Esophagus muscularis mucosa (tissue), 4 donors: Measurements from ENCODE around the gene ELMO2. TPM values are rescaled to one million over a fixed set of nuclear protein-coding genes. Genes with fewer than 3 reads are reported as not detected.

ENCODE experiments used
- DNase-seq: peaks from one replicate; pipeline ENCODE4 v3.0.0-alpha.2; 2017; ENCODE audit errors: extremely low spot score
- H3K27ac ChIP-seq, 4 donors: fragments of 200-600 bp; sonication (generic); replicated peaks in 1 of 4; 1 replicate in 3 of 4; 2 replicates in 1 of 4; pipeline ENCODE4 v1.5.1; 2016 to 2019; ENCODE audit warnings: mild to moderate bottlenecking in 1 of 4
- H3K27me3 ChIP-seq, 4 donors: fragments of 200-600 bp; sonication (generic); one replicate each; pipeline versions ENCODE4 v1.5.1 to v1.6.0; 2016 to 2019
- H3K36me3 ChIP-seq, 4 donors: fragments of 200-600 bp; sonication (generic); one replicate each; pipeline ENCODE4 v1.5.1; 2016 to 2019
- H3K4me1 ChIP-seq, 4 donors: fragments of 200-600 bp; sonication (generic); one replicate each; pipeline ENCODE4 v1.5.1; 2016 to 2019
- H3K4me3 ChIP-seq, 4 donors: fragments of 200-600 bp; sonication (generic); 1 replicate in 2 of 4; 2 replicates in 2 of 4; pipeline ENCODE4 v1.5.1; 2016 to 2019; ENCODE audit warnings: mild to moderate bottlenecking in 4 of 4, moderate library complexity in 1 of 4
- H3K9me3 ChIP-seq, 4 donors: fragments of 200-600 bp; sonication (generic); 1 replicate in 3 of 4; 2 replicates in 1 of 4; pipeline ENCODE4 v1.5.1; 2016 to 2019
- CTCF ChIP-seq, 3 experiments: fragments of 200-600 bp in 2 of 3; fragments of 450-650 bp in 1 of 3; sonication (generic) in 2 of 3; IDR thresholded peaks; one replicate each; pipeline ENCODE4 v1.5.1; 2017 to 2019; ENCODE audit warnings: antibody characterized with exemption in 3 of 3, mild to moderate bottlenecking in 2 of 3, moderate library complexity in 1 of 3
- EP300 ChIP-seq: sonication (generic); formaldehyde crosslinking; IDR thresholded peaks from one replicate; pipeline ENCODE4 v1.6.1; 2017; ENCODE audit warnings: antibody characterized with exemption
- POLR2A ChIP-seq: fragments of 450-650 bp; IDR thresholded peaks from one replicate; pipeline ENCODE4 v1.6.1; 2017; ENCODE audit warnings: antibody characterized with exemption, moderate library complexity, mild to moderate bottlenecking, low read depth
- POLR2AphosphoS5 ChIP-seq, 2 donors: sonication (generic); formaldehyde crosslinking; IDR thresholded peaks; one replicate each; pipeline ENCODE4 v1.6.1; 2017; ENCODE audit warnings: antibody characterized with exemption in 2 of 2
- WGBS: methylation state at CpG from one replicate; pipeline ENCODE4 v1.1.5; 2018; 5-methylcytosine and 5-hydroxymethylcytosine counted together
- intact Hi-C: fragments of 100-400 bp; cut with DNase I; formaldehyde crosslinking; loops from one replicate; pipeline ENCODE4 v1.15.1; 2023
- total RNA-seq, 4 donors: library from RNA; depleted of rRNA; stranded (reverse); fragments of >200 nt; gene quantifications; one replicate each; pipeline versions ENCODE4 v1.1.0 to v1.2.1, GENCODE V29; 2016

ELMO2 gene
- total RNA-seq, 4 donors from 2014 or later, result 35.3 to 61.4 (median 51.8) TPM

- H3K4me3 ChIP-seq, result no peak overlapping the region
- peaks cover 0 to 5% (median 0%) of the 10 kb centered on the region in 4 donors for H3K9me3 ChIP-seq
- peaks cover 0 to 31% (median 2%) of the 10 kb centered on the region in 4 donors for H3K27me3 ChIP-seq
- no peaks in the 10 kb centered on the region for H3K36me3 ChIP-seq
- DNase-seq, result peak; percentile 21
- TF ChIP-seq POLR2AphosphoS5 (IDR thresholded peaks at IDR 0.05), result no peak
- TF ChIP-seq POLR2A, result no peak
- TF ChIP-seq EP300, result no peak
- no peak for TF ChIP-seq CTCF (IDR thresholded peaks at IDR 0.05)
- H3K27ac ChIP-seq, result no peak overlapping the region
- H3K4me1 ChIP-seq, result no peaks in the 10 kb centered on the region
- intact Hi-C loops, result no loop called here
- 83% methylated on average over 1 of the region's 1 CpG for WGBS
These were observed 13.5 kb upstream of the ELMO2 start for GRCh38 chr20:46419882-46420281.

GRCh38 chr20:46416839-46417238 is 10.4 kb upstream of the ELMO2 start:
- intact Hi-C loops, result no loop called here
- H3K4me3 ChIP-seq, result no peak overlapping the region
- peak; percentile 53 for DNase-seq
- no peak overlapping the region for H3K27ac ChIP-seq
- WGBS, result 91% methylated on average over 2 of the region's 2 CpGs
- TF ChIP-seq CTCF (IDR thresholded peaks at IDR 0.05) (no peak), EP300 (no peak), POLR2AphosphoS5 (IDR thresholded peaks at IDR 0.05) (no peak), POLR2A (no peak)
- H3K27me3 ChIP-seq, result peaks cover 0 to 2% (median 0%) of the 10 kb centered on the region in 4 donors
- H3K4me1 ChIP-seq, result no peaks in the 10 kb centered on the region
- no peaks in the 10 kb centered on the region for H3K36me3 ChIP-seq
- peaks cover 0 to 5% (median 0%) of the 10 kb centered on the region in 4 donors for H3K9me3 ChIP-seq

- Histone ChIP-seq H3K4me3 (no peak overlapping the region), H3K27ac (no peak overlapping the region), H3K27me3 (no peaks in the 10 kb centered on the region), H3K9me3 (peaks cover 0 to 5% (median 0%) of the 10 kb centered on the region in 4 donors), H3K36me3 (no peaks in the 10 kb centered on the region), H3K4me1 (no peaks in the 10 kb centered on the region)
- TF ChIP-seq CTCF (IDR thresholded peaks at IDR 0.05) (no peak), EP300 (no peak), POLR2AphosphoS5 (IDR thresholded peaks at IDR 0.05) (no peak), POLR2A (no peak)
- intact Hi-C loops, result no loop called here
- 54% methylated on average over 3 of the region's 3 CpGs for WGBS
- DNase-seq, result peak; percentile 45
These were observed 10.0 kb upstream of the ELMO2 start for GRCh38 chr20:46416421-46416820.

GRCh38 chr20:46415773-46416172 is 9.4 kb upstream of the ELMO2 start:
- WGBS, result 51% methylated on average over 3 of the region's 3 CpGs
- intact Hi-C loops, result no loop called here
- no peak overlapping the region for H3K27ac ChIP-seq

More at GRCh38 chr20:46415773-46416172, 9.4 kb upstream of the ELMO2 start:
- Histone ChIP-seq H3K9me3 (peaks cover 0 to 5% (median 0%) of the 10 kb centered on the region in 4 donors), H3K27me3 (no peaks in the 10 kb centered on the region), H3K4me3 (no peak overlapping the region), H3K4me1 (peaks cover under 1 to 1% (median 1%) of the 10 kb centered on the region in 4 donors), H3K36me3 (no peaks in the 10 kb centered on the region)
- TF ChIP-seq EP300 (no peak), POLR2AphosphoS5 (IDR thresholded peaks at IDR 0.05) (no peak), CTCF (IDR thresholded peaks at IDR 0.05) (no peak), POLR2A (no peak)
- DNase-seq, result peak; percentile 4
